Lung (tissue), 12 donors: ENCODE data around the gene AZIN2. TPM values are rescaled to one million over a fixed set of nuclear protein-coding genes. Genes with fewer than 3 reads are reported as not detected.

Experiments
- ATAC-seq: fragments of 200-7000 bp; cut with Tn5 transposase; one replicate; pipeline ENCODE4 v1.9.1; 2020; ENCODE audit warnings: moderate number of reproducible peaks; ENCODE audit not compliant: insufficient read depth, low FRiP score
- DNase-seq, 3 donors: peaks; one replicate each; pipeline ENCODE4 v3.0.0-alpha.2; 2013 to 2017
- H3K27ac ChIP-seq, 2 donors: one replicate each; pipeline ENCODE4 v1.5.1; 2013; ENCODE audit warnings: mild to moderate bottlenecking in 2 of 2, moderate library complexity in 2 of 2, control low read depth in 1 of 2, inconsistent platforms in 1 of 2, low read depth in 1 of 2, low read length in 1 of 2
- H3K27me3 ChIP-seq, 3 donors: one replicate each; pipeline ENCODE4 v1.5.1; 2013; ENCODE audit warnings: low read length in 2 of 3; ENCODE audit not compliant: control insufficient read depth in 3 of 3, insufficient read depth in 3 of 3
- H3K36me3 ChIP-seq, 4 donors: one replicate each; pipeline ENCODE4 v1.5.1; 2013; ENCODE audit warnings: low read length in 4 of 4, mild to moderate bottlenecking in 1 of 4, moderate library complexity in 1 of 4; ENCODE audit not compliant: control insufficient read depth in 4 of 4, insufficient read depth in 4 of 4
- H3K4me1 ChIP-seq, 5 donors: one replicate each; pipeline ENCODE4 v1.5.1; 2013; ENCODE audit warnings: low read length in 5 of 5, mild to moderate bottlenecking in 2 of 5, moderate library complexity in 1 of 5; ENCODE audit not compliant: control insufficient read depth in 5 of 5, insufficient read depth in 5 of 5
- H3K4me3 ChIP-seq: one replicate; pipeline ENCODE4 v1.5.1; 2013; ENCODE audit warnings: mild to moderate bottlenecking, control low read depth, moderate library complexity
- H3K9ac ChIP-seq, 2 donors: one replicate each; pipeline ENCODE4 v1.5.1; 2013; ENCODE audit warnings: low read length in 2 of 2, control low read depth in 1 of 2; ENCODE audit not compliant: insufficient read depth in 1 of 2
- H3K9me3 ChIP-seq, 4 donors: one replicate each; pipeline ENCODE4 v1.5.1; 2013; ENCODE audit warnings: low read length in 3 of 4, mild to moderate bottlenecking in 1 of 4, moderate library complexity in 1 of 4; ENCODE audit not compliant: control insufficient read depth in 4 of 4, insufficient read depth in 3 of 4
- CTCF ChIP-seq: IDR thresholded peaks from 2 replicates; pipeline ENCODE4 v1.5.1; 2012; ENCODE audit warnings: mild to moderate bottlenecking; ENCODE audit errors: control extremely low read depth, extremely low read depth
- WGBS, 2 donors: extraction: QIAGEN DNeasy Blood & Tissue Kit; methylation state at CpG; one replicate each; pipeline ENCODE4 v1.1.7; 2013; 5-methylcytosine and 5-hydroxymethylcytosine counted together
- polyA plus RNA-seq, 2 donors: library from polyadenylated mRNA; stranded (reverse); fragments of 200-250 nt; gene quantifications; one replicate each; pipeline ENCODE4 v1.2.1, GENCODE V29; 2013
- total RNA-seq, 2 donors: library from RNA; depleted of rRNA in 1 of 2; stranded (reverse); fragments of >200 nt in 1 of 2; gene quantifications; one replicate each; pipeline ENCODE4 v1.2.1, GENCODE V29; 2014 to 2021
- donor health status: control.
- donor health status: control.
- donor health status: Bipolar disorder and iron deficiency.
- donor health status: healthy.
- donor health status: DM: yes; HTN: yes; CAD: no.

The AZIN2 gene
- total and polyA plus RNA-seq, 4 donors = 1.2 to 12.8 (median 3.9) TPM

GRCh38 chr1:33036051-33036525 lies 44.9 kb upstream of the AZIN2 start:
- 11 to 13% methylated on average over 5 of the region's 5 CpGs for WGBS, 2 donors
- ATAC-seq = no peak
- peak overlapping the region; percentile 85 to 94 for H3K27ac ChIP-seq

GRCh38 chr1:33036526-33037503 lies 44.1 kb upstream of the AZIN2 start, which contains the start of gene AK2:
TSS of gene AK2 (minus strand) at chr1:33036883. CDS start at chr1:33036828, 55 bp downstream.
- TF ChIP-seq CTCF = no peak
- WGBS, 2 donors = 4% methylated on average over 59 of the region's 59 CpGs
- H3K27ac ChIP-seq = peak within 1 kb of the TSS; percentile 85 to 94
- no peaks in the 10 kb centered on the region for H3K9me3 ChIP-seq
- H3K4me1 ChIP-seq = peaks cover 0 to 22% (median 7%) of the 10 kb centered on the region in 5 donors
- peak within 1 kb of the TSS; percentile 83 to 93 for H3K9ac ChIP-seq
- ATAC-seq = peak; percentile 99
- peak within 1 kb of the TSS; percentile 86 for H3K4me3 ChIP-seq
- DNase-seq = peak; percentile 97 to 98 (median 98)
- peaks cover 0 to 4% (median 0%) of the 10 kb centered on the region in 4 donors for H3K36me3 ChIP-seq
- no peaks in the 10 kb centered on the region for H3K27me3 ChIP-seq

More at GRCh38 chr1:33036051-33036525, 44.9 kb upstream of the AZIN2 start:
- H3K36me3 ChIP-seq = peaks cover 0 to 4% (median 1%) of the 10 kb centered on the region in 4 donors
- H3K4me3 ChIP-seq = peak overlapping the region; percentile 86
- no peak for TF ChIP-seq CTCF
- no peaks in the 10 kb centered on the region for H3K9me3 ChIP-seq
- peaks cover 0 to 28% (median 8%) of the 10 kb centered on the region in 5 donors for H3K4me1 ChIP-seq
- peak in 1 of 3 donors; percentile 23 for DNase-seq
- peak overlapping the region; percentile 83 to 93 for H3K9ac ChIP-seq
- H3K27me3 ChIP-seq = no peaks in the 10 kb centered on the region

- Histone ChIP-seq H3K4me3 (no peak overlapping the region), H3K36me3 (peaks cover 0 to 4% (median 0%) of the 10 kb centered on the region in 4 donors), H3K4me1 (peaks cover 0 to 14% (median 3%) of the 10 kb centered on the region in 5 donors), H3K9me3 (no peaks in the 10 kb centered on the region), H3K9ac (no peak overlapping the region), H3K27ac (no peak overlapping the region), H3K27me3 (no peaks in the 10 kb centered on the region)
- no peak for DNase-seq
- 31 to 57% methylated on average over 8 of the region's 8 CpGs for WGBS, 2 donors
- ATAC-seq = no peak
- TF ChIP-seq CTCF = no peak
Measured at GRCh38 chr1:33039840-33040239, 41.1 kb upstream of the AZIN2 start.
